NCI-H748 treated with DMSO at 0.1 percent for 48 hours (cell line): Measurements from ENCODE around the gene NEDD9.
A peak's percentile ranks its signal among the peaks of the same experiment; 100 is the strongest.

Source experiments
- DNase-seq: peaks from one replicate; lab custom pipeline; 2025; lab: John Stamatoyannopoulos, UW

The NEDD9 gene

DNA sequence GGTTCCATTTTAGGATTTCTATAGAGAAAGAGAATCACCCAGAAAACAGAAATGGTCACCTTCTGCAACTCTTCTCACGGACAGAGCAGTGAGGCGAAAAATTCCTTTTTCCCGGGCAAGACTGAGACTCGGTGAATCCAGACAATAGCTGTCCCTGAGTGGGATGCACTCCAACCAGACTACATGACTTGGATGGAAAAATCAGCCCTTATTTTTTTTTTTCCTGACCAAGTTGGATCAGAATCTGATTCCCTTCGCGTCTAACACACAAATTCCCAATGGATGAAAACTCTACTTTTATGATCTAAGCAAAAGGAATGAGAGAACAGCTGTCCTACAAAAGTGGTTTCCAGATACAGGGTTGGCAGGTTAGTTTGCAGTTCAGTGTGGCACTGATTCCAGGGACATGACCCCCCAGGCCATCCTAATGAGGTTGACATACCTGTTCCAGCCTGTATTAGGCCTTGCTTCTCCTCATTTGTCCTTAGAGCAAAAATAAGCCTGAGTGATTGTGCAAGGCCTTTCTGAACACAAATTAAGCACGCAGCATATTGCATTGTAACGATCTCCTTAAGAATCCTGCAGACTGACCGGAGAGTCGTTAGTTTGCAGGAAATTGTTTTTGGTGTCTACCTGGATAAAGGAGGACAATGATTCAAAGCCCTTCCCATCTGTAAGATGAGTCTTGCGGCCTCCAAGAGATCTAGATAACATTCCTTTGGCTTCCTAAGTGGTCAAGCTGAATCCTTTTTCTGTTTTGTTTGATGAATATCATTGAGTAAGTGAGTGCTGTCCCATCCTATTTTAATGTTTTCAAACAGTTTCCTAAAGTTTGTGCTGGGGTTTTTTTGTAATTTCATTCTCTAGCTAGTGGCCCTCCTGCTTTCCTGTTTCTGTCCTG is 1.5 kb upstream of the NEDD9 start:
- DNase-seq: no peak

DNA sequence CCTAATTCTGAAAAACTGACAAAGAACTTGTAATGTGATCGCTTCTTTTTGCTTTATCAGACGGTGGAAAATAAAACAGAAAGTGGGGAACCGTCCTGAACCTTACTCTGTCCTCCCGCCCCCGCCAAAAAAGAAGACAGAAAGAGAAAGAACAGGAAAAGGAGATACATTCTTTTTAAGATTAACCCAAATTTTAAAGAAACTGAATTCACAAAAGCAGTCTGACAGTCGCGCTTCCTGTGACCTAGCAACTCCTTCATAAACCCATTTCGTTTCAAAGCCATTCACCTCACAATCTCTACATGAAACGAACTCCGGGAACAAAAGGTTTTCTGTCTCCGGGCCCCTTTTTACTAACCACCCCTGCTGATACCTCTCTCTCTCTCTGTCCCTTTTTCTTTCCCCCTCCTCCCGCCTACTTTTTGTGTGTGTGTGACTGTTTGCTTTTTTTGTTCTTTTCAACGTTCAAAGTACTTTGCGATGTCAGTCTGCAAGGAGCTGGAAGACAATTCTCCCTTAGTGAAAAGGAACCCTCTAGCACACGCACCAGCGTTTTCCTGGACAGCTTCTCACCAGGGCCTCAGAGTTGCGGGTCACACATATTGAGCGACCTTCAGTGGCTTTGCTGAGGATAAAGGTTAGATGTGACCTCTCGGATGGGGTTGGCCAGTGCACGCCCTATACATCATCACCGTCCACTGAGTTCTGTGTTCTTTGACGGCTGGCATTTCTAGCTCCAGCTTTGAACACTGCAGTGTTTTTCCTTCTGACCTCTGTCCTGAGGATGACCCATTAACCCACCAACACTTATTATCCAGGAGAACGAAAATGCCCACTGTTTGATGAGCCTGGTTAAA is 530 bp upstream of the NEDD9 start:
- DNase-seq: peak; percentile 89

DNA sequence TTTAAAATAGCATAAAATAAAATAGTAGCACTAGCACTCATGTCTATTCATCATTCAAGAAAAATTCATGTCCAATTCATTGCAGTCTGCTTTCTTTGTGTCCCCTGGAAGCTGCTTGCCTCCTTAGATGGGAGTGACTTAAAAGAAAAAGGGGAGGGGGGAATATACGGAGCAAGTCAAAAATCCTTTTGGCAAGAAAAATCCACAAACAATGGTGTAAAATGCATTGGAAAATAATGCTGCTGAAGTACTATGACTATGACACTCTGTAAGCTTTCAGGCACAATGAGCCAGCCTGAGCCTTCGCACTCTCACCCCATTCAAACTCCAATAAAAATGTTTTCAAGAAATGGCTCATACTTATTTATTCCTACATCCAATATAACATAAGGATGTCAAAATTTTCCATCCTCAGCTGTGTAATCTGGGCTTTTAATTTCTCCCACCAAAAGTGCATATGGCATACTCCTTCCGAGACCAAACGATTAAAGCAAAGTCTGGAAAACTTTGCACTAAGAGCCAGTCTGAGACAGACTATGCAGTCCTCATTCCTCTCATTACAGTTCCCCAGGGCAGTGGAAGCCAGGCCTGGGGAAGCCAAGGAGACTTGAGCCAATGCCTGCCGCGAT is 790 bp downstream of the NEDD9 start:
- DNase-seq: no peak

DNA sequence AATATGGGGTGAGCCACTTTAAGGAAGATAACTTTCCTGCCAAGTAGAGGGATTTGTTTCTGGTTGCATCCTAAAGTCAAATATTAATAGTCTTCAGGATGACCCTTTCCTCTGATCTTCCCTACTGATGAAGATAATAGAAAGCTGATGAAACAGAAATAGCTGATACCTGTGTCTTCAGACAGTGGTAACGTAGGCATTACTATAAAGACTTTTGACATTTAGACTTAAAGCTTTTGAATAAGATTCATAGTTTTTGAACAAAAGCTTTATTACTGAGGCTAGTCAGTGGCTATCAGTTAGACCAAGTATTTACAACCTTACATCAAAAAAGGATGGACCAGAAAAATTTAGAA is 1.4 kb downstream of the NEDD9 start:
- DNase-seq: no peak

DNA sequence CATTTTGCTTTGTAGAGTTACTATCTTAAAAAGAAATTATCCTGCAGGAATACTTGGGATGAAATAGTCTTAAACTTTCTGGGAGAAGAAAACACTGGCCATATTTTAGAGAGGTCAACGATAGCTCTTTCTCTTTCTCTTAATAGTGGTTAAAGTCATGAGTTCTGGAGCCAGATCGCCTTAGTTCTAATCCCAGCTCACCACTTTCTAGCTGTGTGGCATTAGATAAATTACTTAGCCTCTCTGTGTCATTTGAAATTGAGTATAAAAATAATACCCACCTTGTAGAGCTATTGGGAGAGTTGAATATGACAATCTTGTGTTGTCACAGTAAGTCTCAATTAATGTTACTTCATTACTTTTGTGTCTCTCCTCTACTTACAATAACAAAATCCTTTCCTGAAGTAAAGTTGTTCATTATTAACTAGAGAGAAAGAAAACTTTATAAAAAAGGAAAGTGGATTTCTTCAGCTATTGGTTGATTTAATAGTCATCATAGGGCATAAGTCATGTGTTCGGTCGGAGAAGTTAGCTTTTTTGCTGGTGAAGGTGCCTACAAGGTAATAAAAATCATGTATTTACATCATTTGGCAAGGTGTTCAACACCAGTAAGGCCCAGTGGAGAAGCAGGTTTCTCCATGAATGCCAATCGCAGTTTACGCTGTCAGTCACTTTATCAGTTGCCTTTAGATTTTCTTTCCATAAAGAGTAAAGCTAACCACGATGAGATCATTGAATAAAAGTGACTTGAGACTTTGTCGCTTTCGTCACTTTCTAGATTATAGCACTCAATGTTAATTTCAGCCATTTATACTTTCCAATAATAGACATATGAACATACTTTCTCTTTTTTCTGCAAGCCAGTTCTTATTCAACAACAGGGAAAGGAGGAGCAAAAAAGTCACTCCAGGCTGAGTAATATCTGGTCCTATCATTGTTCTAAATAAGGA is 2.0 kb downstream of the NEDD9 start:
- DNase-seq: no peak

DNA sequence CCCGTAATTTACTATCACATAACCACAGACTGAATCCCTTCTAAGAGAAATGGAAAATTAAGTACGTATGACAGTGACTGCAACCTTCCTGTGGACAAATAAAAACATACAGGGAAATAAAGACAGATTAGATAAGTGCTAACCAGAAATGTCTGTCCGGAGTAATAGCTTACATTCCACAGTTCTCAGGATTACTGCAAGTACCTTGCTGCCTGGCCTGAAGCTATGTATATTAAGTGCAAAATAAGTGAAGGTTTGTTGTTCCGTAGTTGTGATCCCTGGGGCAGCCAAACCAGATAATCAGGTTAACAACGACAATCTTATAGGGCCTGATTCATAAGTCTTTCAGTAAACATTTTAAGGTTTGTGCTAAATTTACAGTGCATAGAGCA is 2.8 kb downstream of the NEDD9 start:
- no peak for DNase-seq

DNA sequence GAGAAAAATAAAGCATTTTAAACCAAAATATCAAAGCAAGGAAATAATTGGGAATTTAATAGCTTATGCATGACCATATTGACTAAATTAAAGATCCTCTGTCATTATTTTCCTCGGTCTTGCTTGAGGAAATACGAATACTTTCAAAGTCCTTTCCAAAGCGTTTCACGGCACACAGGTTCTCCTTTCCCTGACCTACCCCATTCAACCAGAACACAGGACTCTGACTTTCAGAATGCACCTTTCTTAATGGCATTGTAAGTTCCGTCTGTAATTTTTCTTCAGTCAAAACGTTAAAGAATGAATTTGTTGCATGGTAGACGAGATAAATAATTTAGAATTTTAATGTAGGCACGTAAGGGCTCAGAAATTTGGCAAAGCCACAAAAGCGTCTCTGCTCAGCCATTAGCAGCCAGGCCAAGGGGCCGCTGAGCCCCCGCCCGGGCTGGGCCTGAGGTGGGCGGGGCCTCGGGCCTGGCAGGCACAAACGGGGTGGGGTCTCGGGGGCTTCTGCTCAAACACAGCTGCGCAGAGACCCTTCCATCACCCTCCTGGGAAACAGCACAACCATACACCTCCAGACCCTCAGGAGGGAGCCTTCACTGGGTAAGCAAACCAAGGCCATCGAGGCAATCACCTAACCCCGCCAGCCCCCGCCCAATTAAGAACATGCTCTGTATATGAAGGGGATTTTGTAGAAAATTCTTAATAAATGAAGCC is 3.4 kb downstream of the NEDD9 start:
- no peak for DNase-seq

DNA sequence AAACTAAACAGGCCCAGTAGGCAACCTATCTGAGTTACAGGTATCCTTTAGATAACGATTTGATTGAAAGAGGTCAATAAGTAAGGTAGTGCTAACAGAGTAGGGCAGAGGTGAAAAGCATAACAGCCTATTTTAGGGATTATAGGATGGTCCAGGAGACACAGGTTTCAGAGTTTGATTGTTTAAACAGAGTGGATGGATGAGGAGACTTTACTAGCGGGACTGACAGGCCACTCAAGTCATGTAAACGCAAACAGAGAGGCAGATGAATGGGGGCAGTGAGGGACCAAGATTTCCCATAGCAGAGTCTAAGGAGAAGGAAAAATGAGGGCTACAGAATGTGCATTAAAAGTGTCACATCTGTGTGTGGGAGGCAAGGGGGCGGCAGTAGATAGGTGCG is 4.8 kb downstream of the NEDD9 start:
- DNase-seq: no peak

DNA sequence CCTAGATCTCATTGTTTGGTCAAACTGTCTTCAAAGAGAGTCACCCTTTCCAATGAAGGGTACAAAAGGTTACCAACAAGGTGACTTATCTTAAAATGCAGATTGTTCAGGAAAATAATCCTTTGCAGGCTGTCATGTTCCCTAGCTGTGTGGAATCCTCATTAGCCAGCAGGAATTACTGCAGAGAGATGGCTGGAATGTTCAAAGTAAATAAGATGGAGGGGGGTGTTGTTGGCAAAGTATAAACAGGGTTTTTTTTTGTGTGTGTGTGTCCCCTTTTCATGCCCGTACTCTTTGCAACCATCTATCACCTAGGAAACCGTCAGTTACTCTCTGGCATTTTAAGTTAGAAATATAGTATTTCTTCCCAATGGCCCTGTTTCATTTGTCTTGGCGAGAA is 6.5 kb downstream of the NEDD9 start:
- DNase-seq: no peak

DNA sequence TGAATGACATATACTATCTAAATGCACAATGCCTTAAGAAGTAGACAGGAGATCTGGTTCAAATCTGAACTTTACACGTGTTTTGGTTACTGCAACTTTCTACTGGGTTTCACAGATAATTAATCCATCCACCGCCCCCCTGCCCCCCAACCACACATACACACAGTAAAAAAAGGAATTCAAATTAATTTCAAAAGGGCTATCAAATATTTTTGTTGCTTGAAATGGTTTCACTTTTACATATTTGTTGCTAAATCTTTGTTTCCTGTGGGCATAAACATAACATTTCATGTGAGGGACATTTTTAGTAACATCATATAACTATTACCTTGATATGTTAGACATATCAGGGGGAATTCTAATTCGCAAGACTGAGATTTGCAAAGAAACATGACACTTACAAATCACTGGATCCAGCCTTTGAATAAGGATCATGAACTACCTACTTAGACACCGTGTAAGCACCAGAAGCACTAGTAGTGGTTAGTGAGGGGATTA is 7.5 kb downstream of the NEDD9 start:
- DNase-seq: no peak

DNA sequence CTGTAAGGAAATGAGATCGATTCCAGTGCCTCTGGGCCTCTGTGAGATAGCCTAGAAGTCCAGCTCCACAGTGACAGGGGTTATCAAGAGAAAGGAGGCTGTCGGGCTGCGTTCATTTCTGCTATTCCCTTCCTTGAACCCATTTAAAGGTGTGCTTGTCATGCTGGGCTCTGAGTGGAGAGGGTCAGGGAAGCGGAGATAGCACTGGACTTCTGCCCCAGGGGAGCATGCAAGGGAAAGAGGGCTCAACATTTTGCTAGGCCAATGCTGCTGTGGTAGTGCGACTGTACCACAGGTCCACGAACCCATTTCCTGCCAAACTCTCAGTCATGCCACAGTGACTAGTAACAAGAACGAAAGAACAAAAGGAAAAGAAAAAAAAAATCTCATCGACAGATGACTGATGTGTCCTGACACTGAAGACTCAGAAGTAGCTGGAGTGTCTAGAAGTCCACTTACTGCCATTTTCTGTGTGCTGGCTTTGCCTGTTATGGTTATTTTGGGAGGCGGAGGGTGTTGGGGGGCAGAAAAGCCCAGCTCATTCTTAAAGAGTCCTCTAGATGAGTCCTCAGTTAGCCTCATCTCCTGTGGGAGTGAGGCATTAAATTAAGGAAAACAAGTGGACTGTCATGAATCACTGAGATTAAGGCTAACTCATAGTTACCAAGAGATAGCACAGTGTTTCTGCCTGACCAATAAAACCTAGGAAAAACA is 8.1 kb downstream of the NEDD9 start:
- no peak for DNase-seq

DNA sequence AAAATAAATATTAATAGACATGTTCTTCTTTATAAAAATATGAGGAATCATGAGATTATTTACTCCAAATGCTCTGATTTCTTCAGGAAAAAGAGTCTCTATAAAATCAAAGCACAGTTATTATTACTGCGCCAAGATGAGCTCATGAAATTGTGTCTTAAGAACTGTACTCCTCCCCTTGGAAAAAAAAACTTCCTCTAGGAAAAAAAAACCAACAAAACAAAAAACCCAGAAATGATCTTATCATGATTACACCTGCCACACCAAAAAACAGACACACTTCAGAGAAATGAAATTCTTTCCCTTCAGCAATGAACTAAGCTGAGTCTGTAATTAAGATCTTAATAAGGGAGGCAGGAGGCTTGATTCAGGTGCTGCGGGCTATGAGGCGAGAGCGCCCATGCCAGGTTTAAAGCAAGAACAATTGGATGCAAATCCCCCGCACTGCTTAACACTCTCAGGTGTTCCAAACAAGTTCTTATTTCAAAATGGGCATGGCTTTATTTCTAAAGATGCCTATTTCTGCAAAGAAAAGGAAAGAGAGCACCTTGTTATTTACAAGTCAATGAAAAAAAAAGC is 9.1 kb downstream of the NEDD9 start:
- DNase-seq: no peak

DNA sequence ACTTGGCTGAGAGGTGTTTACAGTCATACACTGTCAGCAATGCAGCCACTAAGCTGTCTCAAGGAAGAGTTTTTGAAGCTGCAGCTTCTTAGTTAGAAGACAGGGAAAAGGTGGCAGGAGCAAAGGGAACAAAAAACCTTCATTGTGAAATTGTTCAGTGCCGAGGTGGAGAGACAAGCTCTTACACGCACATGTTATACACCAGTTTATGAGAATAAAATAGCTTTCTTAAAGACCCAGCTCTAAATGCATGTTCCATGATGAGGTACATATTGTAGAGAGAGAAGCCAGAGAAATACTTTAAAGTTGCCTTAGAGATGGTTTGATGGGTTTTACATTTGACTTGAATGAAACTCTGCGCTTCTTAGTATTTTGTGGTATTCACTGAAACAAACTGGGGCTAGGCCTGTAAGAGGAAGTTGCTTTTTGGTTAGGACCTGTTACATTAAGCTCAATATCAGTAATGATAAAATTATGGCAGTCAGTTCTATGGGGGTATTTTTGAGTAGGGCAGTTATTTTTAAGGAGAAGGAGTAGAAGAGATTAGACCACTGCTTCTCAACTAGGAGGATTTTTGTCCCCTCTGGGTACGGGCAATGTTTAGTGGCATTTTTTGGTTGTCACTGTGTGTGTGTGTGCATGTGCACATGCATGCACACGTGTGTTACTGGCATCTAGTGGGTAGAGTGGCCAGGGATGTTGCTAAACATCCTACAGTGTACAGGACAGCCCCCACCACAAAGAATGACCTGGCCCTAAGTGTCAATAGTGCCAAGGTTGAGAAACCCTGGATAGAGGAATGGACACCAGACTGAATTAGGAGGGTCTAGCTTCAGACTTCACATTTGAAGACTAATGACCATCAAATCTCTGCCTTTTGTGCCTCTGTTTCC is 9.8 kb downstream of the NEDD9 start:
- no peak for DNase-seq

DNA sequence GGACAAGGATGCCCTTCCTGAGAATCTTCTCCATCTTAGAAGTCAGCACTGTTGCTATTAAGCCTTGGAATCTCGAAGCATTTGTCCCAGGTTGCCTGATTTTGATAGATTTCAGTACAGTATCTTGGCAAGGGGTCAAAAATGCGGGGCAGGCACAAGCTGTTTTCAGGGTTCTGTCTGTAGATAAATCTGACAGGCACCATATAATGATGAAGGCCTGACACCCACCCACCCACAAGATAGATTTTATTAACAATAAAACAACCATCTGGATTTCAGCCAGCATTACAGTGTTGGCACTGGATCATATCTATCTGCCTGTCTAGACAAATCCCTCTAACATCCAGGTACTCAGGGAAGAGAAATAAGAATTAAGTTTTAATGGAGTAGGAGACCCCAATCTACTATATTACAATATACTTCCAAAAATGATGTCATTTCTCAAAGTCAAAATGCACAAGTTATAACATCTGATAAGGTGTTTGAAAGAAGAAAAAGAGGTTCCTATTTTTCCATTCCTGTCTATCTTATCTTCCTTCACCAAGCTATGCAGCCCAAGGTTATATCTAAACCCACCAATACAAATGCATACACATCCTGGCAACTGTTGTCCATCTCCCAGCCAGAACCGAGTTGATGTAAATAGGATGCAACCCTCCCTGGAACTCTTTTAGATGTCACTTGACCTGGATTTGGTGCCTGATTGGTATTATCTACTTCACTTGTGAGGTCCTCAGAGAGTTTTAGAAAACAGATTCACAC is 10.7 kb downstream of the NEDD9 start:
- DNase-seq: no peak

DNA sequence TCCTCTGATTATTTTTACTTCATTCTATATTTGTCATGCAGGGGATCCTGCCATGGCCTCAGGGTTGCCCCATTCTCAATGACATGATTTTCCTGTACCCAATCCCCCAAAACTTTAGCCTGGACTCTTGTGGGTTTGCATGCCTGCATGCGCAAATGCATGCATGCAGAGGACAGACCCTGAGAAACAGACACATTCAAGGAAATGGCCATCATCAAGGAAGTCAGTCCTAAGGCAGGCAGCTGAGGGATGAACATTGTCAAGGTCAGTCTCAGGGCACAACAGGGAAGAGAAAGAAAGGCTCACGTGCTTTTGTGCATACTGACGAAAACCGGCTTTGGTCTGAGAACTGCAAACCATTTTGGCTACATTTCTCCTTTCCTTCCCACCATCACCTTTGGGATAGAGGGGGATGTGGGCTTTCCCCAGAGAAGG is 13.1 kb downstream of the NEDD9 start:
- no peak for DNase-seq

DNA sequence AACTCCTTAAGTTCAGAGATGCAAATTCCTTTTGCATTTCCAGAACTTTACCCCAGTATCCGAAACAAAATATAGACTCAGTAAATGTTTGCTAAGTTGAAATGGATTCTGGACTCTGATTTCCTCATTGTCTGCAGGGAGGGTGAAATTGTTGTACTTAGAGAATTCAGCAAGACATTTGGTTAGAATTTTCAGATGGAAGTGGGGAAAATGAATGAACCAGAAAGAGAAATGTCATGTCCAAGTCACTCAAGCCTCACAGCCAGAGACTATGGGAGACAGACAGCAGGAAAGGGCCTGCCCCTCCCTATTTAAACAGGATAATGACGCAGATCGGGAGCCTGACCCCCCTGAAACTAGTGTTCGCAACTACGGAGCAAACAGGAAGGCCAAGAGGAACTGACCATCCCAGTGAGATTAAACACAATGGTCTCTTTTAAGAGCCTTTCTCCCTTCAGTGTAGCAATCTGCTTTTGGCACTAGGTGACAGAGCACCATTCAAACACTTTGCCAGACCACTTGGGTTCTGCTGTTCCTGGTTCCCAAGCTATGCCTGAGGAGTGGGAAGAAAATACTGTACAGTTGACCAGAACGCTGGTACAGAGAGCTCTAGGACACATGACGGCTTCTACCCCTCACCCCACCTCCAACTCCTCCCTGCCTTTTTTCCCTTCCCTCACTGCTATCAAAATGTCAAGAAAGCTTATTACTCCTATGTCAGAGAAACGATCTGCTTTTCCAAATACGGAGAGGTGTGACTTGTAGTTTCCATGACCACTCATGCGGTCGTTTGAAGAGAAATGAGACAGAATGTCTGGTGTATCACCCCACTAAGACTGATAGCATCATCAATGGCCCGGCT is 13.7 kb downstream of the NEDD9 start:
- no peak for DNase-seq

DNA sequence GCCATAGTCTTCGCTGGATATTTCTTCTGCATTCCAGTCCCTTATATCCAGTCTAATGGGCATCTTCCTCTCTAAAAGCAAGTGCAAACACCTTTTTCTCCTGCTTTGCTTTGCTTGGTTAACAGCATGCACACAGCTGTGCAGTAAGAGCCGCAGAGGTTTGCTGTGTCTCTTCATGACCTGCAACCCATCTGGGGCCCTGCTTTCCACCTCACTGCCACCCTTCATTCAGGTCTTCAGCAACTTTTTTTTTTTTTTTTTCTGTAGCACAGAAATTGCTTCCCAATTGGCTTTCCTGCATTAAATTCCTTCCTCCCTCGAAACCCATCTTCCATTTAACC is 14.4 kb downstream of the NEDD9 start:
- no peak for DNase-seq
